HepG2 (cell line): Measurements from ENCODE around the gene CISH. TPM values are rescaled to one million over a fixed set of nuclear protein-coding genes. Genes with fewer than 3 reads are reported as not detected.
A peak's percentile ranks its signal among the peaks of the same experiment; 100 is the strongest.

Experiments used
- ATAC-seq: fragments of 200-7000 bp; cut with Tn5 transposase; 3 replicates; pipeline ENCODE4 v1.9.1; 2020; ENCODE audit warnings: mild to moderate bottlenecking, moderate library complexity
- BruUV-seq: library from RNA; stranded (reverse); fragments of 400-500 nt; replicated peaks from 2 replicates; lab custom pipeline; 2021; lab: Mats Ljungman, UMichigan
- CTCF ChIA-PET: fragments of 300-600 bp; formaldehyde crosslinking; extraction: SDS; loops from one replicate; lab custom pipeline; 2021; ENCODE audit warnings: low total read pairs, inconsistent platforms, low intra/inter-chr PET ratio; lab: Yijun Ruan, JAX
- POLR2A ChIA-PET: fragments of 350-600 bp; sonication (Branson Sonifier 250); formaldehyde crosslinking; loops from one replicate; lab custom pipeline; 2020; ENCODE audit warnings: antibody characterized with exemption, inconsistent platforms; lab: Yijun Ruan, JAX
- DNase-seq: peaks from one replicate; pipeline ENCODE4 v3.0.0-alpha.2; 2015; ENCODE audit warnings: low spot score
- FAIRE-seq: peaks from 3 replicates; lab custom pipeline; 2011; peaks lifted over from hg19 to GRCh38; lab: Jason Lieb, UNC
- H2AFZ ChIP-seq: one replicate; pipeline ENCODE4 v1.6.1; 2011; ENCODE audit warnings: low read length, inconsistent platforms
- H3K27ac ChIP-seq: fragments of 300-600 bp; 3 replicates; pipeline ENCODE4 v1.8.0; 2011; ENCODE audit warnings: mixed run types, mild to moderate bottlenecking, mixed read lengths, low read length, inconsistent platforms; ENCODE audit not compliant: insufficient read depth; ENCODE audit errors: extremely low read length
- H3K27me3 ChIP-seq, 2 experiments: fragments of 200-600 bp in 1 of 2; 2 replicates in 1 of 2; 3 replicates in 1 of 2; pipeline versions ENCODE4 v1.6.0 to v1.8.0; 2011; ENCODE audit warnings: low read length in 2 of 2, mild to moderate bottlenecking in 2 of 2, moderate library complexity in 2 of 2, inconsistent platforms in 1 of 2; ENCODE audit not compliant: insufficient read depth in 2 of 2, control insufficient read depth in 1 of 2
- H3K36me3 ChIP-seq, 2 experiments: fragments of 200-600 bp in 1 of 2; replicated peaks in 1 of 2; 2 replicates in 1 of 2; 3 replicates in 1 of 2; pipeline versions ENCODE4 v1.5.1 to v1.8.0; 2011; ENCODE audit warnings: low read length in 2 of 2, inconsistent platforms in 1 of 2; ENCODE audit not compliant: insufficient read depth in 2 of 2, control insufficient read depth in 1 of 2
- H3K4me1 ChIP-seq: 2 replicates; pipeline ENCODE4 v1.5.1; 2012; ENCODE audit warnings: low read length, inconsistent platforms; ENCODE audit not compliant: insufficient read depth
- H3K4me2 ChIP-seq: 2 replicates; pipeline ENCODE4 v1.6.0; 2011; ENCODE audit warnings: low read depth, low read length, inconsistent platforms
- H3K4me3 ChIP-seq, 3 experiments: fragments of 200-600 bp in 1 of 3; sonication (generic), shearing (Covaris generic) in 1 of 3; replicated peaks in 1 of 3; 2 replicates each; pipeline ENCODE4 v1.5.1; 2011 to 2016; ENCODE audit warnings: low read length in 3 of 3, inconsistent platforms in 2 of 3, low read depth in 2 of 3, mild to moderate bottlenecking in 2 of 3, control low read depth in 1 of 3, mixed read lengths in 1 of 3; ENCODE audit not compliant: insufficient read depth in 1 of 3
- H3K79me2 ChIP-seq: one replicate; pipeline ENCODE4 v1.6.1; 2011; ENCODE audit warnings: low read length, inconsistent platforms; ENCODE audit not compliant: insufficient read depth
- H3K9ac ChIP-seq: 2 replicates; pipeline ENCODE4 v1.6.0; 2011; ENCODE audit warnings: mild to moderate bottlenecking, low read depth, low read length, inconsistent platforms; ENCODE audit not compliant: insufficient read depth
- H3K9me3 ChIP-seq: 2 replicates; pipeline ENCODE4 v1.5.1; 2012; ENCODE audit warnings: mild to moderate bottlenecking, low read length
- H4K20me1 ChIP-seq: 2 replicates; pipeline ENCODE4 v1.6.0; 2011; ENCODE audit warnings: inconsistent platforms, mild to moderate bottlenecking, low read length, moderate library complexity; ENCODE audit not compliant: insufficient read depth
- EEA1 ChIP-seq: sonication (generic); formaldehyde crosslinking; IDR thresholded peaks from 2 replicates; pipeline ENCODE4 v1.5.1; 2020; ENCODE audit warnings: mild to moderate bottlenecking, missing genetic modification reagents, borderline replicate concordance
- HDAC6 ChIP-seq: fragments of 200-600 bp; sonication (generic); IDR thresholded peaks from 2 replicates; pipeline ENCODE4 v1.7.0; 2017; ENCODE audit warnings: mild to moderate bottlenecking, antibody characterized with exemption, low read length, low read depth
- MTA1 ChIP-seq: sonication (generic); formaldehyde crosslinking; IDR thresholded peaks from 2 replicates; pipeline ENCODE4 v1.4.0; 2020; ENCODE audit warnings: missing genetic modification reagents, mild to moderate bottlenecking, borderline replicate concordance
- RARG ChIP-seq: sonication (generic); formaldehyde crosslinking; IDR thresholded peaks from 2 replicates; pipeline ENCODE4 v1.4.0; 2020; ENCODE audit warnings: low read depth, mild to moderate bottlenecking, missing genetic modification reagents
- ZMYM4 ChIP-seq: sonication (generic); formaldehyde crosslinking; IDR thresholded peaks from 2 replicates; pipeline ENCODE4 v1.8.1; 2023; ENCODE audit warnings: mild to moderate bottlenecking, missing genetic modification reagents
- ZNF253 ChIP-seq: sonication (generic); formaldehyde crosslinking; IDR thresholded peaks from 2 replicates; pipeline ENCODE4 v1.8.0; 2022; ENCODE audit warnings: mild to moderate bottlenecking, missing genetic modification reagents, borderline replicate concordance
- ZNF552 ChIP-seq: sonication (generic); formaldehyde crosslinking; IDR thresholded peaks from 2 replicates; pipeline ENCODE4 v1.9.0; 2022; ENCODE audit warnings: missing genetic modification reagents, mild to moderate bottlenecking, borderline replicate concordance
- ZNF746 ChIP-seq: sonication (generic); formaldehyde crosslinking; IDR thresholded peaks from 2 replicates; pipeline ENCODE4 v1.8.0; 2022; ENCODE audit warnings: mild to moderate bottlenecking, missing genetic modification reagents
- ZNF782 ChIP-seq: sonication (generic); formaldehyde crosslinking; IDR thresholded peaks from 2 replicates; pipeline ENCODE4 v1.4.0; 2020; ENCODE audit warnings: missing genetic modification reagents, mild to moderate bottlenecking, borderline replicate concordance
- ZNF839 ChIP-seq: sonication (generic); formaldehyde crosslinking; IDR thresholded peaks from 2 replicates; pipeline ENCODE4 v1.4.0; 2020; ENCODE audit warnings: missing genetic modification reagents, mild to moderate bottlenecking, borderline replicate concordance
- ZNF883 ChIP-seq: sonication (generic); formaldehyde crosslinking; IDR thresholded peaks from 2 replicates; pipeline ENCODE4 v1.5.1; 2020; ENCODE audit warnings: mild to moderate bottlenecking, missing genetic modification reagents; ENCODE audit errors: not compliant biosample characterization
- WGBS: methylation state at CpG from one replicate; pipeline ENCODE4 v1.1.6; 2017; ENCODE audit warnings: low lambda C conversion rate; 5-methylcytosine and 5-hydroxymethylcytosine counted together
- in situ Hi-C: cut with HindIII; loops from 2 replicates; pipeline ENCODE4 v1.10.0; 2017; ENCODE audit warnings: low pct_unique_long_range_greater_than_20kb; ENCODE audit not compliant: extremely low pct_ligation_motif_present
- intact Hi-C: fragments of 100-400 bp; cut with micrococcal nuclease; formaldehyde crosslinking; loops from one replicate; pipeline ENCODE4 v1.10.0; 2022; ENCODE audit not compliant: unreplicated experiment
- polyA plus RNA-seq, 8 experiments: library from polyadenylated mRNA; depleted of rRNA in 3 of 8; stranded (reverse) in 7 of 8; unstranded in 1 of 8; fragments of >200 nt; fragmentation: Illumina TruSeq in 4 of 8; extraction: Trizol in 4 of 8; gene quantifications; 2 replicates each; pipeline versions ENCODE4 v1.2.1 to v1.2.3, GENCODE V29; 2011 to 2016; ENCODE audit warnings: low read depth in 4 of 8, missing spikeins in 1 of 8, mixed read lengths in 1 of 8; ENCODE audit not compliant: insufficient read depth in 1 of 8
- total RNA-seq, 5 experiments: library from RNA; depleted of rRNA; stranded (reverse); fragments of >200 nt; fragmentation: Illumina TruSeq; extraction: Trizol; gene quantifications; 2 replicates each; pipeline ENCODE4 v1.2.3, GENCODE V29; 2016; ENCODE audit warnings: low read depth in 1 of 5
- TF ChIP-seq, protein P1 (sequence below): sonication (generic); formaldehyde crosslinking; IDR thresholded peaks from 2 replicates; pipeline ENCODE4 v1.4.0; 2020; ENCODE audit warnings: mild to moderate bottlenecking, missing genetic modification reagents, borderline replicate concordance
- TF ChIP-seq, protein P2 (sequence below): conservative IDR thresholded peaks from 2 replicates; pipeline ENCODE4 v1.6.1; 2018; ENCODE audit warnings: missing genetic modification reagents
- TF ChIP-seq, protein P3 (sequence below): sonication (generic); formaldehyde crosslinking; IDR thresholded peaks from 2 replicates; pipeline ENCODE4 v1.5.1; 2020; ENCODE audit warnings: mild to moderate bottlenecking, missing genetic modification reagents, moderate library complexity

CISH gene
- total and polyA plus RNA-seq, 2 of the 13 experiments (the other 11 are each of a cell fraction or from before 2014, with no cell fraction given): 0.91 to 1.5 TPM

DNA sequence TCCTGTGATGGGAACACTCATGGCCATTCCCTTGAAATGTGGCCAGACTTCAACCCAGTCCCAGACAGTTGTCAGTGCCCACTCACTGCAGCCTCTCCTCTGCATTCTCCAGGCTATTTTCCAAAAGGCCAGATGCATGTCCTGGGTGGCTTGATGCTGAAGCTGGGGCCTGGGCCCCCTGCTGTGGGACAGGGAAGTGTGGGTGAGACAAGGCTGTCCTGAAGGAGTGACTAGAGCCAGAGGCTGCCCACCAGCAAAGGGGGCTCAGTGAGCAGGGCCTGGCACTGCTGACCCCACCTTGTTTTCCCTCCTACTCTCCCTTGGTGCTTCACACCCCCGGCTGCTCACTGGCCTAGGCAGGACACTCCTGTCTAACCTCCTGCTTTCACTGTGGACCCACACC, 11.9 kb downstream of the CISH start:
- in situ Hi-C loops: no loop called here
- Histone ChIP-seq H3K9me3 (no peaks in the 10 kb centered on the region), H3K4me3 (no peak overlapping the region), H3K4me1 (peaks cover 73% of the 10 kb centered on the region), H2AFZ (no peak overlapping the region), H3K9ac (peak overlapping the region; percentile 12; the same call in 1 of the 2 replicates), H3K27me3 (no peaks in the 10 kb centered on the region), H3K27ac (peak overlapping the region; percentile 97), H4K20me1 (no peaks in the 10 kb centered on the region), H3K79me2 (no peaks in the 10 kb centered on the region), H3K4me2 (peak overlapping the region; percentile 98), H3K36me3 (no peaks in the 10 kb centered on the region)
- TF ChIP-seq, protein P1, sequence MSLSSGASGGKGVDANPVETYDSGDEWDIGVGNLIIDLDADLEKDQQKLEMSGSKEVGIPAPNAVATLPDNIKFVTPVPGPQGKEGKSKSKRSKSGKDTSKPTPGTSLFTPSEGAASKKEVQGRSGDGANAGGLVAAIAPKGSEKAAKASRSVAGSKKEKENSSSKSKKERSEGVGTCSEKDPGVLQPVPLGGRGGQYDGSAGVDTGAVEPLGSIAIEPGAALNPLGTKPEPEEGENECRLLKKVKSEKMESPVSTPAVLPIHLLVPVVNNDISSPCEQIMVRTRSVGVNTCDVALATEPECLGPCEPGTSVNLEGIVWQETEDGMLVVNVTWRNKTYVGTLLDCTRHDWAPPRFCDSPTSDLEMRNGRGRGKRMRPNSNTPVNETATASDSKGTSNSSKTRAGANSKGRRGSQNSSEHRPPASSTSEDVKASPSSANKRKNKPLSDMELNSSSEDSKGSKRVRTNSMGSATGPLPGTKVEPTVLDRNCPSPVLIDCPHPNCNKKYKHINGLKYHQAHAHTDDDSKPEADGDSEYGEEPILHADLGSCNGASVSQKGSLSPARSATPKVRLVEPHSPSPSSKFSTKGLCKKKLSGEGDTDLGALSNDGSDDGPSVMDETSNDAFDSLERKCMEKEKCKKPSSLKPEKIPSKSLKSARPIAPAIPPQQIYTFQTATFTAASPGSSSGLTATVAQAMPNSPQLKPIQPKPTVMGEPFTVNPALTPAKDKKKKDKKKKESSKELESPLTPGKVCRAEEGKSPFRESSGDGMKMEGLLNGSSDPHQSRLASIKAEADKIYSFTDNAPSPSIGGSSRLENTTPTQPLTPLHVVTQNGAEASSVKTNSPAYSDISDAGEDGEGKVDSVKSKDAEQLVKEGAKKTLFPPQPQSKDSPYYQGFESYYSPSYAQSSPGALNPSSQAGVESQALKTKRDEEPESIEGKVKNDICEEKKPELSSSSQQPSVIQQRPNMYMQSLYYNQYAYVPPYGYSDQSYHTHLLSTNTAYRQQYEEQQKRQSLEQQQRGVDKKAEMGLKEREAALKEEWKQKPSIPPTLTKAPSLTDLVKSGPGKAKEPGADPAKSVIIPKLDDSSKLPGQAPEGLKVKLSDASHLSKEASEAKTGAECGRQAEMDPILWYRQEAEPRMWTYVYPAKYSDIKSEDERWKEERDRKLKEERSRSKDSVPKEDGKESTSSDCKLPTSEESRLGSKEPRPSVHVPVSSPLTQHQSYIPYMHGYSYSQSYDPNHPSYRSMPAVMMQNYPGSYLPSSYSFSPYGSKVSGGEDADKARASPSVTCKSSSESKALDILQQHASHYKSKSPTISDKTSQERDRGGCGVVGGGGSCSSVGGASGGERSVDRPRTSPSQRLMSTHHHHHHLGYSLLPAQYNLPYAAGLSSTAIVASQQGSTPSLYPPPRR (CRISPR knock-in tag): 0 out of 2 replicates have a peak, but pooled peaks have one; percentile 40
- TF ChIP-seq ZNF552 (CRISPR knock-in tag): no peak
- no peak for TF ChIP-seq RARG (CRISPR knock-in tag)
- 0 out of 2 replicates have a peak, but pooled peaks have one; percentile 61 for TF ChIP-seq ZNF782
- TF ChIP-seq, protein P2, sequence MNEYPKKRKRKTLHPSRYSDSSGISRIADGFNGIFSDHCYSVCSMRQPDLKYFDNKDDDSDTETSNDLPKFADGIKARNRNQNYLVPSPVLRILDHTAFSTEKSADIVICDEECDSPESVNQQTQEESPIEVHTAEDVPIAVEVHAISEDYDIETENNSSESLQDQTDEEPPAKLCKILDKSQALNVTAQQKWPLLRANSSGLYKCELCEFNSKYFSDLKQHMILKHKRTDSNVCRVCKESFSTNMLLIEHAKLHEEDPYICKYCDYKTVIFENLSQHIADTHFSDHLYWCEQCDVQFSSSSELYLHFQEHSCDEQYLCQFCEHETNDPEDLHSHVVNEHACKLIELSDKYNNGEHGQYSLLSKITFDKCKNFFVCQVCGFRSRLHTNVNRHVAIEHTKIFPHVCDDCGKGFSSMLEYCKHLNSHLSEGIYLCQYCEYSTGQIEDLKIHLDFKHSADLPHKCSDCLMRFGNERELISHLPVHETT (CRISPR knock-in tag): no peak
- no peak for TF ChIP-seq HDAC6
- TF ChIP-seq ZMYM4 (CRISPR knock-in tag): peak; percentile 33; the same call in 1 of the 2 replicates
- TF ChIP-seq ZNF883 (CRISPR knock-in tag): peak; percentile 25
- no peak for TF ChIP-seq ZNF746 (CRISPR knock-in tag)
- no peak for TF ChIP-seq EEA1 (CRISPR knock-in tag)
- TF ChIP-seq, protein P3, sequence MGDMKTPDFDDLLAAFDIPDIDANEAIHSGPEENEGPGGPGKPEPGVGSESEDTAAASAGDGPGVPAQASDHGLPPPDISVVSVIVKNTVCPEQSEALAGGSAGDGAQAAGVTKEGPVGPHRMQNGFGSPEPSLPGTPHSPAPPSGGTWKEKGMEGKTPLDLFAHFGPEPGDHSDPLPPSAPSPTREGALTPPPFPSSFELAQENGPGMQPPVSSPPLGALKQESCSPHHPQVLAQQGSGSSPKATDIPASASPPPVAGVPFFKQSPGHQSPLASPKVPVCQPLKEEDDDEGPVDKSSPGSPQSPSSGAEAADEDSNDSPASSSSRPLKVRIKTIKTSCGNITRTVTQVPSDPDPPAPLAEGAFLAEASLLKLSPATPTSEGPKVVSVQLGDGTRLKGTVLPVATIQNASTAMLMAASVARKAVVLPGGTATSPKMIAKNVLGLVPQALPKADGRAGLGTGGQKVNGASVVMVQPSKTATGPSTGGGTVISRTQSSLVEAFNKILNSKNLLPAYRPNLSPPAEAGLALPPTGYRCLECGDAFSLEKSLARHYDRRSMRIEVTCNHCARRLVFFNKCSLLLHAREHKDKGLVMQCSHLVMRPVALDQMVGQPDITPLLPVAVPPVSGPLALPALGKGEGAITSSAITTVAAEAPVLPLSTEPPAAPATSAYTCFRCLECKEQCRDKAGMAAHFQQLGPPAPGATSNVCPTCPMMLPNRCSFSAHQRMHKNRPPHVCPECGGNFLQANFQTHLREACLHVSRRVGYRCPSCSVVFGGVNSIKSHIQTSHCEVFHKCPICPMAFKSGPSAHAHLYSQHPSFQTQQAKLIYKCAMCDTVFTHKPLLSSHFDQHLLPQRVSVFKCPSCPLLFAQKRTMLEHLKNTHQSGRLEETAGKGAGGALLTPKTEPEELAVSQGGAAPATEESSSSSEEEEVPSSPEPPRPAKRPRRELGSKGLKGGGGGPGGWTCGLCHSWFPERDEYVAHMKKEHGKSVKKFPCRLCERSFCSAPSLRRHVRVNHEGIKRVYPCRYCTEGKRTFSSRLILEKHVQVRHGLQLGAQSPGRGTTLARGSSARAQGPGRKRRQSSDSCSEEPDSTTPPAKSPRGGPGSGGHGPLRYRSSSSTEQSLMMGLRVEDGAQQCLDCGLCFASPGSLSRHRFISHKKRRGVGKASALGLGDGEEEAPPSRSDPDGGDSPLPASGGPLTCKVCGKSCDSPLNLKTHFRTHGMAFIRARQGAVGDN (CRISPR knock-in tag): peak; percentile 45
- TF ChIP-seq ZNF839 (CRISPR knock-in tag): peak; percentile 12; the same call in 1 of the 2 replicates
- no peak for TF ChIP-seq ZNF253
- TF ChIP-seq MTA1 (CRISPR knock-in tag): 0 out of 2 replicates have a peak, but pooled peaks have one; percentile 3
- DNase-seq (no peak), ATAC-seq (no peak), FAIRE-seq (no peak)
- POLR2A ChIA-PET: interaction anchor here (1.7 to 4.7 kb wide), 6 partner anchors 9 to 17 kb away, joined by 7 to 176 read pairs (median 22); partner anchors contain the start of genes CISH and MAPKAPK3
- 88% methylated on average over 1 of the region's 1 CpG for WGBS
- CTCF ChIA-PET: no interaction called here
- intact Hi-C loops: no loop called here
- no TSS peak for BruUV-seq
